Measurements from ENCODE around the gene SMARCAL1. TPM values are rescaled to one million over a fixed set of nuclear protein-coding genes. Genes with fewer than 3 reads are reported as not detected.

The SMARCAL1 gene
- total and polyA plus RNA-seq, 2 of the 13 experiments (the other 11 are each of a cell fraction or from before 2014, with no cell fraction given): 12.7 to 21.3 TPM

GRCh38 chr2:216505133-216506106 lies 93.1 kb downstream of the SMARCAL1 start (continued):
- TF ChIP-seq RERE (CRISPR knock-in tag; IDR thresholded peaks at IDR 0.05; ENCODE audit: low read depth) (no peak), ZNF788 (CRISPR knock-in tag; IDR thresholded peaks at IDR 0.05; ENCODE audit: borderline replicate concordance) (no peak), ZNF343 (CRISPR knock-in tag; IDR thresholded peaks at IDR 0.05) (0 out of 2 replicates have a peak, but pooled peaks have one; percentile 7), ZNF775 (CRISPR knock-in tag; IDR thresholded peaks at IDR 0.05; ENCODE audit: borderline replicate concordance) (no peak), ZNF33B (CRISPR knock-in tag; IDR thresholded peaks at IDR 0.05) (0 out of 2 replicates have a peak, but pooled peaks have one; percentile 56), PBX3 (CRISPR knock-in tag; IDR thresholded peaks at IDR 0.05; ENCODE audit: borderline replicate concordance) (no peak), ZFP1 (CRISPR knock-in tag; IDR thresholded peaks at IDR 0.05) (no peak), ATF5 (CRISPR knock-in tag; IDR thresholded peaks at IDR 0.05; ENCODE audit: low read depth) (no peak), ZNF281 (CRISPR knock-in tag; IDR thresholded peaks at IDR 0.05; ENCODE audit: borderline replicate concordance) (no peak), TP53 (CRISPR knock-in tag; conservative IDR thresholded peaks at IDR 0.05) (no peak), ATM (IDR thresholded peaks at IDR 0.05; ENCODE audit: borderline replicate concordance) (no peak), ZFYVE20 (CRISPR knock-in tag; IDR thresholded peaks at IDR 0.05; ENCODE audit: borderline replicate concordance, low read depth) (no peak), ZSCAN31 (CRISPR knock-in tag; IDR thresholded peaks at IDR 0.05; ENCODE audit: low read depth) (no peak), ZNF547 (CRISPR knock-in tag; IDR thresholded peaks at IDR 0.05) (peak; percentile 40; the same call in 1 of the 2 replicates), ZFP62 (CRISPR knock-in tag; IDR thresholded peaks at IDR 0.05) (no peak), SP1 (IDR thresholded peaks at IDR 0.05) (no peak), SP1 (CRISPR knock-in tag; IDR thresholded peaks at IDR 0.05) (no peak)
